ENCODE results near the gene TCEA2. TPM values are rescaled to one million over a fixed set of nuclear protein-coding genes. Genes with fewer than 3 reads are reported as not detected.

TCEA2 gene
- total and polyA plus RNA-seq, 2 donors from 2014 or later = 53.8 to 90.9 TPM

- no peak for DNase-seq
- Histone ChIP-seq H3K4me3 (ENCODE audit: low read length in 3 of 3) (no peak overlapping the region), H3K9ac (ENCODE audit: low read length in 3 of 3) (peak overlapping the region in 1 of 3 donors; percentile 12), H3K9me3 (ENCODE audit: control insufficient read depth in 2 of 3, insufficient read depth in 1 of 3, low read length in 3 of 3) (no peaks in the 10 kb centered on the region), H3K27me3 (ENCODE audit: control insufficient read depth, insufficient read depth, low read length) (peaks cover 4% of the 10 kb centered on the region), H3K4me1 (ENCODE audit: control insufficient read depth in 2 of 3, insufficient read depth in 2 of 3, low read depth in 1 of 3, low read length in 3 of 3) (peaks cover 0 to 24% (median 0%) of the 10 kb centered on the region in 3 donors), H3K36me3 (ENCODE audit: control insufficient read depth in 2 of 3, insufficient read depth in 3 of 3, low read length in 3 of 3) (no peaks in the 10 kb centered on the region), H3K27ac (ENCODE audit: low read depth in 2 of 2, low read length in 2 of 2) (peak overlapping the region in 1 of 2 donors; percentile 57)
- no peak for TF ChIP-seq CTCF (IDR thresholded peaks at IDR 0.05; ENCODE audit: borderline replicate concordance, extremely low read depth, insufficient read depth)
- intact Hi-C loops (cut with DNase I) = no loop called here
- FAIRE-seq = no peak
Measured at GRCh38 chr20:64052987-64053840, 9.8 kb upstream of the TCEA2 start.

- Histone ChIP-seq H3K9me3 (ENCODE audit: control insufficient read depth in 2 of 3, insufficient read depth in 1 of 3, low read length in 3 of 3) (no peaks in the 10 kb centered on the region), H3K36me3 (ENCODE audit: control insufficient read depth in 2 of 3, insufficient read depth in 3 of 3, low read length in 3 of 3) (no peaks in the 10 kb centered on the region), H3K4me1 (ENCODE audit: control insufficient read depth in 2 of 3, insufficient read depth in 2 of 3, low read depth in 1 of 3, low read length in 3 of 3) (peaks cover 0 to 24% (median 0%) of the 10 kb centered on the region in 3 donors), H3K4me3 (ENCODE audit: low read length in 3 of 3) (no peak overlapping the region), H3K27me3 (ENCODE audit: control insufficient read depth, insufficient read depth, low read length) (peaks cover 4% of the 10 kb centered on the region), H3K27ac (ENCODE audit: low read depth in 2 of 2, low read length in 2 of 2) (peak overlapping the region; percentile 54 to 89), H3K9ac (ENCODE audit: low read length in 3 of 3) (peak overlapping the region in 1 of 3 donors; percentile 12)
- peak in 3 of 5 donors; percentile 62 to 92 (median 86) for DNase-seq
- TF ChIP-seq CTCF (IDR thresholded peaks at IDR 0.05; ENCODE audit: borderline replicate concordance, extremely low read depth, insufficient read depth) = no peak
- FAIRE-seq = no peak
- intact Hi-C loops (cut with DNase I) = no loop called here
Measured at GRCh38 chr20:64053841-64054661, 8.9 kb upstream of the TCEA2 start.

- intact Hi-C loops (cut with DNase I) = loop anchor here (5.0 kb wide), 1 partner anchor 433 kb away; no protein-coding TSS in a partner anchor
- TF ChIP-seq CTCF (IDR thresholded peaks at IDR 0.05; ENCODE audit: borderline replicate concordance, extremely low read depth, insufficient read depth) = no peak
- Histone ChIP-seq H3K4me3 (ENCODE audit: low read length in 3 of 3) (no peak overlapping the region), H3K27me3 (ENCODE audit: control insufficient read depth, insufficient read depth, low read length) (no peaks in the 10 kb centered on the region), H3K4me1 (ENCODE audit: control insufficient read depth in 2 of 3, insufficient read depth in 2 of 3, low read depth in 1 of 3, low read length in 3 of 3) (peaks cover 0 to 24% (median 0%) of the 10 kb centered on the region in 3 donors), H3K27ac (ENCODE audit: low read depth in 2 of 2, low read length in 2 of 2) (peak overlapping the region; percentile 69 to 76), H3K9me3 (ENCODE audit: control insufficient read depth in 2 of 3, insufficient read depth in 1 of 3, low read length in 3 of 3) (no peaks in the 10 kb centered on the region), H3K36me3 (ENCODE audit: control insufficient read depth in 2 of 3, insufficient read depth in 3 of 3, low read length in 3 of 3) (no peaks in the 10 kb centered on the region), H3K9ac (ENCODE audit: low read length in 3 of 3) (no peak overlapping the region)
- DNase-seq (no peak), FAIRE-seq (no peak)
Measured at GRCh38 chr20:64055396-64055892, 7.6 kb upstream of the TCEA2 start.

Data from kidney (tissue), 14 donors.